Activated CD4-positive, alpha-beta memory T cell treated with anti-CD3 and anti-CD28 coated beads for 36 hours (primary cell): Measurements from ENCODE around the gene GPHN. TPM values are rescaled to one million over a fixed set of nuclear protein-coding genes. Genes with fewer than 3 reads are reported as not detected.
"Not testable (repeated sequence)": the region's sequence is repeated elsewhere in the genome, so short reads cannot be mapped to it uniquely, and the experiment has no call there.

Source experiments
- CTCF ChIA-PET: fragments of 350-600 bp; sonication (Branson Sonifier 250); formaldehyde crosslinking; loops from one replicate; lab custom pipeline; 2021; ENCODE audit warnings: antibody characterized with exemption, inconsistent platforms; lab: Charles Lee
- POLR2A ChIA-PET: fragments of 350-600 bp; sonication (Branson Sonifier 250); formaldehyde crosslinking; loops from one replicate; lab custom pipeline; 2021; ENCODE audit warnings: antibody characterized with exemption; lab: Charles Lee
- DNase-seq: peaks from one replicate; pipeline ENCODE4 v3.0.0-alpha.2; 2020
- H3K27ac Mint-ChIP-seq: one replicate; pipeline ENCODE4 v1.8.0; 2021; ENCODE audit warnings: mixed read lengths
- H3K27me3 Mint-ChIP-seq: one replicate; pipeline ENCODE4 v1.8.0; 2021; ENCODE audit warnings: mixed read lengths
- H3K36me3 Mint-ChIP-seq: one replicate; pipeline ENCODE4 v1.8.0; 2021; ENCODE audit warnings: mixed read lengths
- H3K4me1 Mint-ChIP-seq: one replicate; pipeline ENCODE4 v1.8.0; 2021; ENCODE audit warnings: low read depth, mixed read lengths
- H3K4me3 Mint-ChIP-seq: one replicate; pipeline ENCODE4 v1.8.0; 2021; ENCODE audit warnings: mild to moderate bottlenecking, mixed read lengths
- H3K9me3 Mint-ChIP-seq: one replicate; pipeline ENCODE4 v1.8.0; 2021; ENCODE audit warnings: mixed read lengths
- intact Hi-C: fragments of 100-400 bp; cut with micrococcal nuclease; formaldehyde crosslinking; loops from one replicate; pipeline ENCODE4 v1.15.1; 2023
- total RNA-seq, 2 experiments: library from RNA; stranded (reverse); gene quantifications; one replicate each; pipeline ENCODE4 v1.2.3, GENCODE V29; 2021

Gene GPHN
- total RNA-seq, 2 experiments from 2014 or later, result 19.5 to 23.1 TPM

- intact Hi-C loops, result no loop called here
- Mint-ChIP-seq H3K9me3 (peaks cover 38% of the 10 kb centered on the region), H3K4me1 (no peaks in the 10 kb centered on the region), H3K27me3 (no peaks in the 10 kb centered on the region), H3K4me3 (no peak overlapping the region), H3K36me3 (peaks cover 15% of the 10 kb centered on the region), H3K27ac (no peak overlapping the region)
- DNase-seq, result no peak
- ChIA-PET POLR2A (no interaction called here), CTCF (no interaction called here)
Observed at GRCh38 chr14:67050896-67051295, 542.9 kb downstream of the GPHN start.

DNA sequence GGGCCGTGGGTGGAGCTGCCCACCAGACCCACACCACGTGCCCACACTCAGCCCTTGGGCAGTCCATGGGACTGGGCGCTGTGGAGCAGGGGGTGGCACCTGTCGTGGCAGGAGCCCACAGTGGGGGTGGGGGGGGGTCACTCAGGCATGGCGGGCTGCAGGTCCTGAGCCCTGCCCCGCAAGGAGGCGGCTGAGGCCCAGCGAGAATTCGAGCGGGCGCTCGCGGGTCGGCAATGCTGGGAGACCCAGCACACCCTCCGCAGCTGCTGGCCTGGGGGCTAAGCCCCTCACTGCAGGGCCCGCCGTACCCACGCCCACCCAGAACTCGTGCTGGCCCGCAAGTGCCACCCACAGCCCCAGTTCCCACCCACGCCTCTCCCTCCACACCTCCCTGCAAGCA is 548.7 kb downstream of the GPHN start:
- H3K9me3 Mint-ChIP-seq, result peaks cover 32% of the 10 kb centered on the region
- peaks cover 13% of the 10 kb centered on the region for H3K36me3 Mint-ChIP-seq
- intact Hi-C loops, result no loop called here
- H3K27me3 Mint-ChIP-seq, result no peaks in the 10 kb centered on the region
- DNase-seq, result no peak
- H3K4me1 Mint-ChIP-seq, result no peaks in the 10 kb centered on the region
- POLR2A ChIA-PET, result no interaction called here
- CTCF ChIA-PET, result no interaction called here
- H3K27ac Mint-ChIP-seq, result no peak overlapping the region
- no peak overlapping the region for H3K4me3 Mint-ChIP-seq

- H3K4me3 Mint-ChIP-seq, result no peak overlapping the region
- no peak overlapping the region for H3K27ac Mint-ChIP-seq
- H3K4me1 Mint-ChIP-seq, result no peaks in the 10 kb centered on the region
- intact Hi-C loops, result no loop called here
- H3K9me3 Mint-ChIP-seq, result peaks cover 24% of the 10 kb centered on the region
- ChIA-PET POLR2A (no interaction called here), CTCF (no interaction called here)
- H3K27me3 Mint-ChIP-seq, result no peaks in the 10 kb centered on the region
- DNase-seq, result no peak
- H3K36me3 Mint-ChIP-seq, result peaks cover 30% of the 10 kb centered on the region
Observed at GRCh38 chr14:67059596-67059995, 551.6 kb downstream of the GPHN start.

DNA sequence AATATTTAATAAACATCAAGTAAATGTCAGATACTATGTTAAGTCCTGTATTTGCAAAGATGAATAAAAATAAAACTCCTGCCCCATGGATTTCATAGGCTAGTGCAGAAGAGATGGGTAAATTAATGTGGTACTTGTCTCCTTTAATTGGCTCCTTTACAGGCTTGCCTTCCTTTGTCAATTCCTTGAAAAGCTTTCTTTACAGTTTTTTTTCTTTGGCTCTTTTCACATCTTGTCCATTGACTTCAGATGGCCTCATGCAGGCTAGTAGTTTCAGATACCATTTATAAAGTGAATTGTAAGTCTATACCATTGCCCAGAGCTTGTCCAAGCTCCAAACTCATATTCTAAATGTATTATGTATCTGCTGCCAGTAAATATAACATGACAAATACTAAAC is 552.6 kb downstream of the GPHN start:
- DNase-seq, result no peak
- CTCF ChIA-PET, result no interaction called here
- intact Hi-C loops, result no loop called here
- Mint-ChIP-seq H3K27me3 (no peaks in the 10 kb centered on the region), H3K4me3 (no peak overlapping the region), H3K4me1 (no peaks in the 10 kb centered on the region), H3K9me3 (peaks cover 24% of the 10 kb centered on the region), H3K36me3 (peaks cover 37% of the 10 kb centered on the region), H3K27ac (no peak overlapping the region)
- POLR2A ChIA-PET, result no interaction called here

DNA sequence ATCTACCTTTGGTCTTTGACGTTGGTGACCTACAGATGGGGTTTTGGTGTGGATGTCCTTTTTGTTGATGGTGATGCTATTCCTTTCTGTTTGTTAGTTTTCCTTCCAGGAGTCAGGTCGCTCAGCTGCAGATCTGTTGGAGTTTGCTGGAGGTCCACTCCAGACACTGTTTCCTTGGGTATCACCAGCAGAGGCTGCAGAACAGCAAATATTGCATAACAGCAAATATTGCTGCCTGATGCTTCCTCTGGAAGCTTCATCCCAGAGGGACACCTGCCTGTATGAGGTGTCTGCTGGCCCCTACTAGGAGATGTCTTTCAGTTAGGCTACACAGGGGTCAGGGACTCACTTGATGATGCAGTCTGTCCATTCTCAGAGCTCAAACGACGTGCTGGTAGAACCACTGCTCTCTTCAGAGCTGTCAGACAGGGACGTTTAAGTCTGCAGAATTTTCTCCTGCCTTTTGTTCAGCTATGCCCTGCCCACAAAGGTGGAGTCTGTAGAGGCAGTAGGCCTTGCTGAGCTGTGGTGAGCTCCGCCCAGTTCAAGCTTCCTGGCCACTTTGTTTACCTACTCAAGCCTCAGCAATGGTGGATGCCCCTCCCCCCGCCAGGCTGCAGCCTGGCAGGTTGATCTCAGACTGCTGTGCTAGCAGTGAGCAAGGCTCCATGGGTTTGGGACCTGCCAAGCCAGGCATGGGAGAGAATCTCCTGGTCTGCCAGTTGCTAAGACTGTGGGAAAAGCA is 559.3 kb downstream of the GPHN start:
- Mint-ChIP-seq H3K36me3 (peaks cover 45% of the 10 kb centered on the region), H3K9me3 (peaks cover 21% of the 10 kb centered on the region), H3K4me1 (peaks cover 13% of the 10 kb centered on the region)
- POLR2A ChIA-PET, intact Hi-C loops, H3K4me3 Mint-ChIP-seq, H3K27me3 Mint-ChIP-seq, DNase-seq, CTCF ChIA-PET, H3K27ac Mint-ChIP-seq: not testable (repeated sequence)

DNA sequence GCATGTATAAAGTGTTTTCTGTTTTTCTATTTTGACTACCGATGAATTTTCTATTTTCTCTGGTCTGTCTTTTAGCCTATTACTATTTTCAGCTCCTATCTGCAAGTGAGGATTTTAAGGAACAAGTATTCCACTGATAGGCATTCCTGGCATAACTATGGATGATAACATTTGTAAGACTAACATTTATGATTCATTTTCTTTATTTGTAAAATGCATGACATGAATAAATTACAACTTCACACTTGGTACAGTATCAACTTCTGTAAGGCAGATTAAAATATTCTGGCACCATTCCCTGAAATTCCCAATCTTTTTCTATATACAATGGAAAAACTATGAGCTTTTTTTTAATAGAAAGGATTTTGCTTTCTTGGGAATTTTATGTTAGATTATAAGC is 560.3 kb downstream of the GPHN start:
- peaks cover 36% of the 10 kb centered on the region for H3K36me3 Mint-ChIP-seq
- no peak overlapping the region for H3K4me3 Mint-ChIP-seq
- no peak overlapping the region for H3K27ac Mint-ChIP-seq
- no peak for DNase-seq
- no peaks in the 10 kb centered on the region for H3K27me3 Mint-ChIP-seq
- intact Hi-C loops, result no loop called here
- peaks cover 15% of the 10 kb centered on the region for H3K9me3 Mint-ChIP-seq
- POLR2A ChIA-PET, result no interaction called here
- H3K4me1 Mint-ChIP-seq, result peaks cover 13% of the 10 kb centered on the region
- CTCF ChIA-PET, result no interaction called here

GRCh38 chr14:67071506-67071905 is 563.6 kb downstream of the GPHN start:
- Mint-ChIP-seq H3K27ac (no peak overlapping the region), H3K4me1 (peaks cover 9% of the 10 kb centered on the region), H3K9me3 (no peaks in the 10 kb centered on the region), H3K36me3 (peaks cover 16% of the 10 kb centered on the region), H3K27me3 (no peaks in the 10 kb centered on the region), H3K4me3 (no peak overlapping the region)
- intact Hi-C loops, result no loop called here
- ChIA-PET POLR2A (no interaction called here), CTCF (no interaction called here)
- DNase-seq, result no peak

- no peak overlapping the region for H3K4me3 Mint-ChIP-seq
- peaks cover 12% of the 10 kb centered on the region for H3K9me3 Mint-ChIP-seq
- intact Hi-C loops, result no loop called here
- H3K27ac Mint-ChIP-seq, result no peak overlapping the region
- no peaks in the 10 kb centered on the region for H3K4me1 Mint-ChIP-seq
- POLR2A ChIA-PET, result no interaction called here
- no peak for DNase-seq
- CTCF ChIA-PET, result no interaction called here
- H3K27me3 Mint-ChIP-seq, result no peaks in the 10 kb centered on the region
- H3K36me3 Mint-ChIP-seq, result peaks cover 17% of the 10 kb centered on the region
Observed at GRCh38 chr14:67077921-67078320, 570.0 kb downstream of the GPHN start.

DNA sequence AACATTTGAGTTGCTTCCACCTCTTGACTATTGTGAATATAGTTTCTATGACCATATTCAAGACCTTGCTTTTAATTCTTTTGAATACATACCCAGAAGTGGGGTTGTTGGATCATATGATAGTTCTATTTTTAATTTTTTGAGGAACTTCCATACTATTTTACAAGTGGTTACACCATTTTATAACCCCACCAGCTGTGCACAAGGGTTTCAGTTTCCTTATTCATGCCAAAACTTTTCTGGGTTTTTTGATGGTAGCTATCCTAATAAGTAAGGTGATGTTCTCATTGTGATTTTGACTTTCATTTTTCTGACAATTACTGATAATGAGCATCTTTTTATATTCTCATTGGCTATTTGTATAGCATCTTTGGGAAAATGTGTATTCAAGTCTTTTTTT is 571.9 kb downstream of the GPHN start:
- POLR2A ChIA-PET, result no interaction called here
- H3K4me3 Mint-ChIP-seq, result no peak overlapping the region
- H3K27ac Mint-ChIP-seq, result no peak overlapping the region
- H3K9me3 Mint-ChIP-seq, result peaks cover 12% of the 10 kb centered on the region
- intact Hi-C loops, result no loop called here
- peaks cover 22% of the 10 kb centered on the region for H3K36me3 Mint-ChIP-seq
- DNase-seq, result no peak
- H3K27me3 Mint-ChIP-seq, result no peaks in the 10 kb centered on the region
- H3K4me1 Mint-ChIP-seq, result no peaks in the 10 kb centered on the region
- CTCF ChIA-PET, result no interaction called here

GRCh38 chr14:67108230-67108629 is 600.3 kb downstream of the GPHN start:
- peaks cover 39% of the 10 kb centered on the region for H3K36me3 Mint-ChIP-seq
- no peak for DNase-seq
- H3K9me3 Mint-ChIP-seq, result peaks cover 29% of the 10 kb centered on the region
- no peak overlapping the region for H3K4me3 Mint-ChIP-seq
- ChIA-PET CTCF (interaction anchor here (0.6 kb wide), 1 partner anchor 153 kb away, joined by 3 read pairs; no protein-coding TSS in a partner anchor), POLR2A (no interaction called here)
- intact Hi-C loops, result no loop called here
- H3K27ac Mint-ChIP-seq, result no peak overlapping the region
- no peaks in the 10 kb centered on the region for H3K27me3 Mint-ChIP-seq
- H3K4me1 Mint-ChIP-seq, result no peaks in the 10 kb centered on the region

DNA sequence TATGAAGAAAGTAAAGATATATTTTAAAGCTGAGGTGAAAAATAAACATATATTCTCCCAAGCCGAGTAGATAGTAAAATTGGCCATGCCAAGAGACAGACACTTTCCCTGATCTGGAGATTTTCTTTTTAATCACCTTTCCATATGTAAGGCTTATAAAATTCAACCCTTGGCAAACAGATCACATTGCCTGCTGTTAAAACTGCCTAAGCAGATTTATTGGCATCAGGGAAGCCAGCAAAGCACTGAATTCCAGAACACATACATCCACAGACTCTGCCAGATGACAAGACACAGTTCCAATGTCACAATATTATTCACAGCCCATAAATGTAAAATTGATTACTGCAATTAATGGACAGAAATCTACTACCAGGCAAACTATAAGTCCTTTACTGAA is 603.1 kb downstream of the GPHN start:
- ChIA-PET POLR2A (no interaction called here), CTCF (no interaction called here)
- no peak overlapping the region for H3K4me3 Mint-ChIP-seq
- H3K27ac Mint-ChIP-seq, result no peak overlapping the region
- intact Hi-C loops, result no loop called here
- no peaks in the 10 kb centered on the region for H3K27me3 Mint-ChIP-seq
- H3K9me3 Mint-ChIP-seq, result peaks cover 3% of the 10 kb centered on the region
- no peak for DNase-seq
- H3K36me3 Mint-ChIP-seq, result peaks cover 16% of the 10 kb centered on the region
- H3K4me1 Mint-ChIP-seq, result no peaks in the 10 kb centered on the region

DNA sequence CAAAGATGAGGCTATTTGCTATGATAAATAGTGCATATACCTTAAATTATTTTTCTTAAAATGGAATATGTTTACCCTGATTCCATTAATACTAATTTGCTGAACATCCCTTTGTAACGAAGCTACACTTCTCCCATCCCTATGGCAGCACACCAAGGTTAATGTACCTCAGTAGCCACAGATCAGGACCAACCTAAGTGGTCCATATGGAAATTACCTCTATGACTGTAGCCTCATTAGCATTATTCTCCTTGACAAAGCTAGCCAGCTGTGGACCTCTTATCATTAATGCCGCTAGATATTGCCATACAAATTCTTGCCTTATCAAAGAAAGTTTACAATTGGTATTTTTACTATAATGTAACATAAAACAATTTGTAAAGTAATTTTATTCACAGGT is 604.4 kb downstream of the GPHN start:
- intact Hi-C loops, result no loop called here
- H3K4me1 Mint-ChIP-seq, result no peaks in the 10 kb centered on the region
- peaks cover 8% of the 10 kb centered on the region for H3K36me3 Mint-ChIP-seq
- H3K27ac Mint-ChIP-seq, result no peak overlapping the region
- no peak overlapping the region for H3K4me3 Mint-ChIP-seq
- ChIA-PET CTCF (interaction anchor here (0.6 kb wide), 1 partner anchor 62 kb away, joined by 3 read pairs; no protein-coding TSS in a partner anchor), POLR2A (no interaction called here)
- DNase-seq, result no peak
- no peaks in the 10 kb centered on the region for H3K27me3 Mint-ChIP-seq
- H3K9me3 Mint-ChIP-seq, result no peaks in the 10 kb centered on the region

DNA sequence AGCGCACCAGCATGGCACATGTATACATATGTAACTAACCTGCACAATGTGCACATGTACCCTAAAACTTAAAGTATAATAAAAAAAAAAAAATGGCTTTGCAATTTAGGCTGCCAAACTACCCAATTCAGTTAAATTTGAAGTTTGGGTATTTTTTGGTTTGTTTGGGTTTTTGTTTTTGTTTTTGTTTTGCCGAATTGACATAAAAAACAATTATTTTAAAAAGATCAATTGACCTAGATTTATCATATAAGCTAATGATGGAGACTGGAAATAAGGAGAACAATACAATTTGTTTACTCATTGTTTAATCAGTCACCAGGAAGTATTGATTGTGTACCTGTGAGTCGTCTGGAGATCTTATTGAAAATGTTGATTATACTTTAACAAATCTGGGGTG is 619.2 kb downstream of the GPHN start:
- Mint-ChIP-seq H3K27me3 (no peaks in the 10 kb centered on the region), H3K4me1 (peaks cover 2% of the 10 kb centered on the region), H3K9me3 (peaks cover 3% of the 10 kb centered on the region), H3K36me3 (peaks cover 36% of the 10 kb centered on the region), H3K27ac (no peak overlapping the region), H3K4me3 (no peak overlapping the region)
- ChIA-PET POLR2A (no interaction called here), CTCF (interaction anchor here (0.7 kb wide), 1 partner anchor 204 kb away, joined by 4 read pairs; no protein-coding TSS in a partner anchor)
- intact Hi-C loops, result no loop called here
- no peak for DNase-seq
